GM21526 (cell line): ENCODE data around the gene PRKCQ.
A peak's percentile ranks its signal among the peaks of the same experiment; 100 is the strongest.

ENCODE experiments used
- ATAC-seq: cut with Tn5 transposase; IDR thresholded peaks from one replicate; pipeline ENCODE4 v1.9.1; 2021; ENCODE audit warnings: moderate library complexity; ENCODE audit not compliant: unreplicated experiment, low FRiP score

PRKCQ gene

GRCh38 chr10:6579904-6580278, at the start of gene PRKCQ:
TSS of gene PRKCQ (minus strand) at chr10:6580276. CDS start at chr10:6515135, 65,141 bp downstream.
- peak; percentile 36 for ATAC-seq

- ATAC-seq = no peak
Observed at GRCh38 chr10:6625428-6625827, 45.4 kb upstream of the PRKCQ start.

GRCh38 chr10:6624392-6624791, 44.3 kb upstream of the PRKCQ start:
- ATAC-seq = no peak

GRCh38 chr10:6622921-6623320, 42.8 kb upstream of the PRKCQ start:
- ATAC-seq = no peak

- ATAC-seq = no peak
Observed at GRCh38 chr10:6621536-6621935, 41.5 kb upstream of the PRKCQ start.

- no peak for ATAC-seq
Observed at GRCh38 chr10:6619660-6620059, 39.6 kb upstream of the PRKCQ start.

- no peak for ATAC-seq
Observed at GRCh38 chr10:6618340-6618739, 38.3 kb upstream of the PRKCQ start.

- no peak for ATAC-seq
Observed at GRCh38 chr10:6617309-6618076, 37.4 kb upstream of the PRKCQ start.

- no peak for ATAC-seq
Observed at GRCh38 chr10:6615971-6616370, 35.9 kb upstream of the PRKCQ start.

- no peak for ATAC-seq
Observed at GRCh38 chr10:6612371-6612770, 32.3 kb upstream of the PRKCQ start.

GRCh38 chr10:6610647-6611046, 30.6 kb upstream of the PRKCQ start:
- ATAC-seq = no peak

- ATAC-seq = no peak
Observed at GRCh38 chr10:6609625-6610024, 29.5 kb upstream of the PRKCQ start.

- no peak for ATAC-seq
Observed at GRCh38 chr10:6607778-6608177, 27.7 kb upstream of the PRKCQ start.

GRCh38 chr10:6607182-6607581, 27.1 kb upstream of the PRKCQ start:
- no peak for ATAC-seq

GRCh38 chr10:6603142-6604125, 23.4 kb upstream of the PRKCQ start:
- ATAC-seq = no peak

- no peak for ATAC-seq
Observed at GRCh38 chr10:6602700-6603084, 22.6 kb upstream of the PRKCQ start.

- ATAC-seq = no peak
Observed at GRCh38 chr10:6602026-6602699, 22.1 kb upstream of the PRKCQ start.

GRCh38 chr10:6601246-6601805, 21.2 kb upstream of the PRKCQ start:
- no peak for ATAC-seq

- no peak for ATAC-seq
Observed at GRCh38 chr10:6600224-6600987, 20.3 kb upstream of the PRKCQ start.

- ATAC-seq = no peak
Observed at GRCh38 chr10:6598679-6599078, 18.6 kb upstream of the PRKCQ start.
